H1 (cell line): ENCODE data around the gene ZNF516. TPM values are rescaled to one million over a fixed set of nuclear protein-coding genes. Genes with fewer than 3 reads are reported as not detected.

Source experiments
- CTCF ChIA-PET: fragments of 300-600 bp; sonication (Branson Sonifier 250); formaldehyde crosslinking; loops from one replicate; lab custom pipeline; 2021; ENCODE audit not compliant: partially characterized antibody; lab: Charles Lee
- POLR2A ChIA-PET: fragments of 300-600 bp; sonication (Branson Sonifier 250); formaldehyde crosslinking; loops from one replicate; lab custom pipeline; 2021; ENCODE audit warnings: inconsistent platforms; ENCODE audit not compliant: partially characterized antibody; lab: Charles Lee
- DNase-seq, 2 experiments: peaks; one replicate each; pipeline versions ENCODE4 v3.0.0 to v3.0.0-alpha.2; 2010 to 2022; ENCODE audit warnings: low spot score in 2 of 2, low read depth in 1 of 2, mixed read lengths in 1 of 2
- FAIRE-seq: peaks from 2 replicates; lab custom pipeline; 2011; peaks lifted over from hg19 to GRCh38; lab: Jason Lieb, UNC
- H2AFZ ChIP-seq: 2 replicates; pipeline ENCODE4 v1.8.1; 2012; ENCODE audit warnings: low read length, inconsistent platforms
- H2AK5ac ChIP-seq: 2 replicates; pipeline ENCODE4 v1.6.1; 2013; ENCODE audit warnings: low read depth, low read length
- H2BK120ac ChIP-seq: replicated peaks from 2 replicates; pipeline ENCODE3; 2013; ENCODE audit warnings: low read depth, low read length, inconsistent platforms
- H2BK12ac ChIP-seq: 2 replicates; pipeline ENCODE4 v1.6.1; 2013; ENCODE audit warnings: low read depth, low read length
- H2BK15ac ChIP-seq: 2 replicates; pipeline ENCODE4 v1.6.1; 2013; ENCODE audit warnings: low read length
- H2BK20ac ChIP-seq: 2 replicates; pipeline ENCODE4 v1.6.1; 2013; ENCODE audit warnings: low read length
- H2BK5ac ChIP-seq: 2 replicates; pipeline ENCODE4 v1.6.1; 2013; ENCODE audit warnings: low read depth, low read length
- H3K14ac ChIP-seq: 2 replicates; pipeline ENCODE4 v1.6.1; 2013; ENCODE audit warnings: inconsistent platforms; ENCODE audit not compliant: insufficient read length
- H3K18ac ChIP-seq: 2 replicates; pipeline ENCODE4 v1.6.1; 2013; ENCODE audit warnings: low read length; ENCODE audit errors: extremely low read depth
- H3K23ac ChIP-seq: 2 replicates; pipeline ENCODE4 v1.6.1; 2013; ENCODE audit warnings: inconsistent platforms; ENCODE audit not compliant: insufficient read length
- H3K23me2 ChIP-seq: 2 replicates; pipeline ENCODE4 v1.6.1; 2013; ENCODE audit warnings: low read depth, low read length
- H3K27ac ChIP-seq: 2 replicates; pipeline ENCODE4 v1.6.1; 2011; ENCODE audit warnings: low read depth, low read length, inconsistent platforms
- H3K27me3 ChIP-seq, 4 experiments: replicated peaks in 1 of 4; 1 replicate in 1 of 4; 2 replicates in 3 of 4; pipeline versions ENCODE4 v1.6.1 to v1.8.1; 2011 to 2013; ENCODE audit warnings: low read length in 3 of 4, mild to moderate bottlenecking in 3 of 4, inconsistent platforms in 2 of 4, mixed read lengths in 2 of 4, moderate library complexity in 1 of 4; ENCODE audit not compliant: control insufficient read depth in 3 of 4, insufficient read depth in 3 of 4; ENCODE audit errors: extremely low read depth in 1 of 4
- H3K36me3 ChIP-seq, 4 experiments: 2 replicates each; pipeline versions ENCODE4 v1.6.1 to v1.8.1; 2011 to 2013; ENCODE audit warnings: mild to moderate bottlenecking in 4 of 4, low read length in 3 of 4, moderate library complexity in 2 of 4, control low read depth in 1 of 4, inconsistent platforms in 1 of 4; ENCODE audit not compliant: insufficient read depth in 4 of 4, control insufficient read depth in 2 of 4
- H3K4ac ChIP-seq: replicated peaks from 2 replicates; pipeline ENCODE3; 2013; ENCODE audit warnings: low read length, low read depth, mixed read lengths, inconsistent platforms; ENCODE audit not compliant: insufficient read length
- H3K4me1 ChIP-seq, 4 experiments: replicated peaks in 1 of 4; 1 replicate in 1 of 4; 2 replicates in 3 of 4; pipeline versions ENCODE4 v1.6.1 to v1.8.1; 2011 to 2013; ENCODE audit warnings: low read length in 3 of 4, inconsistent platforms in 2 of 4, mixed read lengths in 1 of 4; ENCODE audit not compliant: insufficient read depth in 4 of 4, control insufficient read depth in 3 of 4
- H3K4me2 ChIP-seq, 2 experiments: 2 replicates each; pipeline versions ENCODE4 v1.6.1 to v1.8.1; 2011 to 2013; ENCODE audit warnings: low read depth in 2 of 2, low read length in 2 of 2, control low read depth in 1 of 2, inconsistent platforms in 1 of 2, mild to moderate bottlenecking in 1 of 2; ENCODE audit not compliant: insufficient read depth in 1 of 2
- H3K4me3 ChIP-seq, 4 experiments: fragments of 200-600, 300-600 bp in 1 of 4; sonication (generic), shearing (Covaris generic), sonication (Bioruptor Twin) in 1 of 4; 2 replicates each; pipeline versions ENCODE4 v1.5.1 to v1.8.1; 2011 to 2016; ENCODE audit warnings: low read length in 4 of 4, low read depth in 3 of 4, control low read depth in 2 of 4, inconsistent platforms in 2 of 4, mild to moderate bottlenecking in 2 of 4, mixed read lengths in 1 of 4, moderate library complexity in 1 of 4; ENCODE audit not compliant: insufficient read depth in 2 of 4; ENCODE audit errors: extremely low read depth in 1 of 4
- H3K56ac ChIP-seq: replicated peaks from 2 replicates; pipeline ENCODE3; 2013; ENCODE audit warnings: low read depth, mild to moderate bottlenecking, mixed read lengths, low read length, inconsistent platforms; ENCODE audit not compliant: insufficient read length
- H3K79me1 ChIP-seq: 2 replicates; pipeline ENCODE4 v1.6.1; 2013; ENCODE audit warnings: low read depth, low read length, control low read depth
- H3K79me2 ChIP-seq, 2 experiments: 2 replicates each; pipeline versions ENCODE4 v1.6.1 to v1.8.1; 2012 to 2013; ENCODE audit warnings: low read length in 2 of 2, mild to moderate bottlenecking in 2 of 2, inconsistent platforms in 1 of 2; ENCODE audit not compliant: insufficient read depth in 2 of 2, control insufficient read depth in 1 of 2
- H3K9ac ChIP-seq, 4 experiments: replicated peaks in 1 of 4; 1 replicate in 1 of 4; 2 replicates in 3 of 4; pipeline versions ENCODE4 v1.6.1 to v1.8.1; 2011 to 2013; ENCODE audit warnings: low read depth in 3 of 4, low read length in 3 of 4, control low read depth in 2 of 4, mild to moderate bottlenecking in 2 of 4, moderate library complexity in 2 of 4, inconsistent platforms in 1 of 4; ENCODE audit errors: extremely low read depth in 1 of 4
- H3K9me3 ChIP-seq, 2 experiments: 2 replicates each; pipeline versions ENCODE4 v1.6.1 to v1.8.1; 2012 to 2013; ENCODE audit warnings: mild to moderate bottlenecking in 2 of 2, moderate library complexity in 2 of 2, control low read depth in 1 of 2, inconsistent platforms in 1 of 2, low read depth in 1 of 2, low read length in 1 of 2, mixed read lengths in 1 of 2; ENCODE audit not compliant: insufficient read depth in 2 of 2
- H4K20me1 ChIP-seq, 2 experiments: replicated peaks in 1 of 2; 2 replicates each; pipeline versions ENCODE3 to v1.8.1; 2011 to 2013; ENCODE audit warnings: inconsistent platforms in 2 of 2, low read length in 2 of 2, mild to moderate bottlenecking in 1 of 2; ENCODE audit not compliant: insufficient read depth in 2 of 2, control insufficient read depth in 1 of 2
- H4K5ac ChIP-seq: 2 replicates; pipeline ENCODE4 v1.6.1; 2013; ENCODE audit warnings: low read length, low read depth, mixed read lengths, inconsistent platforms; ENCODE audit not compliant: insufficient read length
- H4K8ac ChIP-seq: 2 replicates; pipeline ENCODE4 v1.8.0; 2013; ENCODE audit warnings: mild to moderate bottlenecking, moderate library complexity, low read length, inconsistent platforms; ENCODE audit not compliant: insufficient read depth; ENCODE audit errors: extremely low read depth
- H4K91ac ChIP-seq: replicated peaks from 2 replicates; pipeline ENCODE3; 2013; ENCODE audit warnings: low read length, mixed read lengths, inconsistent platforms; ENCODE audit not compliant: insufficient read length
- CTBP2 ChIP-seq: IDR thresholded peaks from 2 replicates; pipeline ENCODE4 v1.7.0; 2011; ENCODE audit warnings: borderline replicate concordance, mild to moderate bottlenecking, moderate library complexity, mixed read lengths, low read length; ENCODE audit not compliant: insufficient read depth, insufficient read length
- EGR1 ChIP-seq: IDR thresholded peaks from 2 replicates; pipeline ENCODE4 v1.6.1; 2011; ENCODE audit warnings: low read depth, low read length, borderline replicate concordance
- GTF2F1 ChIP-seq: IDR thresholded peaks from 2 replicates; pipeline ENCODE4 v1.6.1; 2012; ENCODE audit warnings: low read depth, low read length, improper control_type of control experiment, borderline replicate concordance
- HDAC2 ChIP-seq, 2 experiments: fragments of 300-600 bp in 1 of 2; sonication (generic) in 1 of 2; IDR thresholded peaks; 2 replicates each; pipeline ENCODE4 v1.6.1; 2011 to 2012; ENCODE audit warnings: low read depth in 2 of 2, low read length in 2 of 2, mild to moderate bottlenecking in 2 of 2, moderate library complexity in 2 of 2, borderline replicate concordance in 1 of 2, inconsistent platforms in 1 of 2
- NRF1 ChIP-seq: IDR thresholded peaks from 2 replicates; pipeline ENCODE4 v1.6.1; 2011; ENCODE audit warnings: mild to moderate bottlenecking, low read depth, low read length, improper control_type of control experiment
- SIX5 ChIP-seq: IDR thresholded peaks from 2 replicates; pipeline ENCODE4 v1.6.1; 2011; ENCODE audit warnings: mild to moderate bottlenecking, low read depth, low read length
- SP1 ChIP-seq: IDR thresholded peaks from 2 replicates; pipeline ENCODE4 v1.6.1; 2011; ENCODE audit warnings: low read depth, low read length
- SRF ChIP-seq: IDR thresholded peaks from 2 replicates; pipeline ENCODE4 v1.6.1; 2011; ENCODE audit warnings: mild to moderate bottlenecking, low read depth, low read length, moderate library complexity
- YY1 ChIP-seq: IDR thresholded peaks from 2 replicates; pipeline ENCODE4 v1.6.1; 2011; ENCODE audit warnings: low read depth, mild to moderate bottlenecking, low read length
- WGBS, 2 experiments: shearing (Covaris generic) in 1 of 2; methylation state at CpG; one replicate each; pipeline versions ENCODE4 v1.1.6 to v1.1.7; 2013 to 2015; ENCODE audit warnings: low lambda C conversion rate in 2 of 2, mixed read lengths in 2 of 2, inconsistent platforms in 1 of 2, low coverage in 1 of 2, missing lambda C conversion rate in 1 of 2; ENCODE audit not compliant: insufficient replicate concordance in 2 of 2, insufficient coverage in 1 of 2, insufficient read length in 1 of 2; ENCODE audit errors: extremely low coverage in 1 of 2, missing lambda C conversion rate in 1 of 2; 5-methylcytosine and 5-hydroxymethylcytosine counted together
- polyA plus RNA-seq, 7 experiments: library from polyadenylated mRNA; depleted of rRNA in 3 of 7; stranded (reverse) in 5 of 7; unstranded in 2 of 7; fragments of >200 nt in 5 of 7; fragments of 200-250 nt in 2 of 7; gene quantifications; 1 replicate in 5 of 7; 2 replicates in 1 of 7; 4 replicates in 1 of 7; pipeline versions ENCODE4 v1.2.1 to v1.2.3, GENCODE V29; 2011 to 2013; ENCODE audit warnings: missing spikeins in 2 of 7, mixed read lengths in 2 of 7
- total RNA-seq: library from RNA; stranded (reverse); fragmentation: NEBNext Ultra II Directional; extraction: Animal tissue kit (Norgen Biotek cat#: 25700); gene quantifications from 2 replicates; pipeline ENCODE4 v1.2.1, GENCODE V29; 2021
- TF ChIP-seq, protein P1 (sequence below): IDR thresholded peaks from 2 replicates; pipeline ENCODE4 v1.6.1; 2012; ENCODE audit warnings: inconsistent platforms

Gene ZNF516
- total and polyA plus RNA-seq, 2 of the 8 experiments (the other 6 are each of a cell fraction or from before 2014, with no cell fraction given) = 7.3 to 17.0 TPM

DNA sequence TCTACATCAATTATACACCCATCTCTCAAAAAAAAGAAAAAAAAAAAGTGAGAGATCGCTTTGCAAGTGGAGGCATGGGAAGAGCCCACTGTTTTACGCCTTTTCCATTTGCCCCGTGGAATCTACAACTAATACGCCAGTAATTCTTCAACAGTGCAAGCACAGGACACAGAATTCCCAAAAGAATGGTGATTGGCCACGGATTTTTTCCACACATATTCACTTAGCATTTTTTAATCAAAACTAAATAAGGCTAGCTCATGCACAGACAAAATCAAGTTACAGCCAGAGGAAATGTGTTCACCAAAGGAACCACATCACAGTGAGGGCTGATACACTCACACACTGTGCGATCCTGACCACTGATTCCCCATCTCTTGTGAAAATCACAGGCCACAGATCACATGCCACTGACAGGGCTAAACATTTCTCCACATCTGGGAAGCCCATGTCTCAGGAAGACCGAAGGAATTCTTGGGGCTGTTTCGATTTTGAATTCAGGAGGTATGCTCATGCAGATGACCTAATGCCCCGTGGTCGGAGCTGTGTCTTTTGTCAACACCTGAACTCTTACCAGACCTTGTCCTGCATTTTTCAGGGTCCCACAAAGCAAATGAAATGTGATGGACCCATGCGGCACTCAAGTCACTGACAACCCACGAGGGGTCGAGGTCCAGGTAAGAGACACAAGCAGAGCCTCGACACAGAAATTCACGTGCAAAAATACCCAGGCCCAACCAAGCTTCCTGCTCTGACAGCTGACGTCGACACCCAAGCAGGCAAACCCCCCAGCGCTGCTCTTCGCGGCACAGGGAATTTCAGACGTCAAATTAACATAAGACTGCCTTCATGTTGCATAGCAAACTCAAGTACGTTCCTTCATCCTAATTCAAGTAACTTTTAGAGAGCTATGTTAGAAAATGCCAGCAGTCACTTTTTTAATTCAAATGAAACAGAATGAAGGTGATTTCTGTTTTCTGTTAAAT, 69.6 kb downstream of the ZNF516 start:
- Histone ChIP-seq H2BK15ac (no peak overlapping the region), H3K27ac (no peak overlapping the region), H2BK20ac (no peak overlapping the region), H2AK5ac (no peak overlapping the region), H3K23me2 (no peaks in the 10 kb centered on the region), H3K9me3 (no peaks in the 10 kb centered on the region), H4K8ac (no peak overlapping the region), H3K4me1 (peaks cover 0 to 16% (median 7%) of the 10 kb centered on the region in 4 experiments; a peak in 4 of 7 replicates), H2AFZ (no peak overlapping the region), H2BK120ac (no peak overlapping the region), H2BK5ac (no peak overlapping the region), H3K14ac (no peak overlapping the region), H3K9ac (no peak overlapping the region; a peak in 1 of 7 replicates), H3K27me3 (no peaks in the 10 kb centered on the region; a peak in 1 of 7 replicates), H3K4me2 (peak overlapping the region in 1 of 2 experiments; percentile 49; a peak in 2 of 4 replicates), H3K23ac (no peak overlapping the region), H3K79me1 (no peaks in the 10 kb centered on the region; the same call in 1 of the 2 replicates), H4K91ac (no peak overlapping the region), H3K36me3 (no peaks in the 10 kb centered on the region), H4K5ac (no peak overlapping the region), H2BK12ac (0 out of 2 replicates have a peak overlapping the region, but pooled peaks have one; percentile 68), H3K79me2 (peaks cover 0 to 18% of the 10 kb centered on the region in 2 experiments; a peak in 2 of 4 replicates), H4K20me1 (peaks cover 2 to 4% of the 10 kb centered on the region in 2 experiments), H3K56ac (no peak overlapping the region), H3K4me3 (no peak overlapping the region), H3K4ac (no peak overlapping the region), H3K18ac (no peak overlapping the region; the same call in 1 of the 2 replicates)
- CTCF ChIA-PET = interaction anchor here (0.8 to 2.4 kb wide), 25 partner anchors 8 to 291 kb away, joined by 3 to 33 read pairs (median 5); no protein-coding TSS in a partner anchor
- FAIRE-seq (no peak), DNase-seq (peak; percentile 15 to 46)
- POLR2A ChIA-PET = interaction anchor here (0.8 kb wide), 1 partner anchor 17 kb away, joined by 3 read pairs; no protein-coding TSS in a partner anchor
- WGBS, 2 experiments = 59% methylated on average over 22 of the region's 22 CpGs; no CpG with 5 or more reads in 1 of the 2 experiments
- no peak for TF ChIP-seq NRF1
- no peak for TF ChIP-seq SIX5
- TF ChIP-seq, protein P1, sequence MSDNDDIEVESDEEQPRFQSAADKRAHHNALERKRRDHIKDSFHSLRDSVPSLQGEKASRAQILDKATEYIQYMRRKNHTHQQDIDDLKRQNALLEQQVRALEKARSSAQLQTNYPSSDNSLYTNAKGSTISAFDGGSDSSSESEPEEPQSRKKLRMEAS = peak; percentile 46; the same call in 1 of the 2 replicates
- TF ChIP-seq EGR1 = no peak
- no peak for TF ChIP-seq CTBP2
- no peak for TF ChIP-seq HDAC2 (IDR thresholded peaks at IDR 0.05; ENCODE audit: borderline replicate concordance in 1 of 2, low read depth in 2 of 2, low read length in 2 of 2)
- TF ChIP-seq YY1 = no peak
- TF ChIP-seq SRF = no peak
- no peak for TF ChIP-seq SP1
- TF ChIP-seq GTF2F1 = no peak
